ENCODE results near the gene C20orf141. TPM values are rescaled to one million over a fixed set of nuclear protein-coding genes. Genes with fewer than 3 reads are reported as not detected.
"Not testable (repeated sequence)": the region's sequence is repeated elsewhere in the genome, so short reads cannot be mapped to it uniquely, and the experiment has no call there.

The C20orf141 gene
- total RNA-seq, 1 donor from 2014 or later: not detected

DNA sequence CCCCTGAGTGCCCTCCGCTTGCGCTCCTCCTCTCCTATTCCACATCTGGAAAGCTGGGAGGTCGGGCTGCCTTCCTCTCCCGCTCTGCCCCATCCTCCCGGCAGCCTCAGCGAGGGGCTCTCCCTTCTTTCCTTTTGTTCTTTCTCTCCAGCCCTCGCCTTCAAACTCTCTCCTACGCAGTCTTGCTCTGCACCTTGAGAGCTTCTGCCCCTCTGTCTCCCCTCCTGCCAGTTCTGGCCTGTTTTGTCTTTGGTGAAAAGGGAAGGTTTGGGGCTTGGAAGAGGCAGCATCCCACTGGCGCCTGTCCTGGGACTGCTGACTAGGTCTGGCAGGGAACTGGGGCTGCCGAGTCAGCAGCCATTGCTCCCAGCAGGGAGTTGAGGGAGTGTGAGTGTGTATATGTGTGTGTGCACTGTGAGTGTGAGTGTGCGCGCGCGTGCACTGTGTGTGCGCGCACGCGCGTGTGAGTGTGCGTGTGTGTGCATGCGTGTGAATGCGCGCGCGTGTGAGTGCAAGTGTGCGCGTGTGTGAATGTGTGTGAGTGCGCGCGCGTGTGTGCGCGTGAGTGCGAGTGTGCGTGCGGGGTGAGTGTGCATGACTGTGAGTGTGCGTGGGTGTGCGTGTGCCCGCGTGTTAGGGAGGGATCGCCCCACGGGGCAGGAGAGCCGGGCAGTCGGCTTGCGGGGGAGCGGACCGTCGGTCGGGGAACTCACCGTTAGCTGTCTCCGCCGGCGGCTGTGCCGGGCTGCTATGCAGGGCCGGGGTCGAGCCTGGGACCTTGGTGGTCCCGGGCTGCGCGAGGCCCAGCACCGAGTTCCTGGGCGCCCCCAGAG is 14.9 kb upstream of the C20orf141 start:
- no peak for DNase-seq (ENCODE audit: low read depth)

DNA sequence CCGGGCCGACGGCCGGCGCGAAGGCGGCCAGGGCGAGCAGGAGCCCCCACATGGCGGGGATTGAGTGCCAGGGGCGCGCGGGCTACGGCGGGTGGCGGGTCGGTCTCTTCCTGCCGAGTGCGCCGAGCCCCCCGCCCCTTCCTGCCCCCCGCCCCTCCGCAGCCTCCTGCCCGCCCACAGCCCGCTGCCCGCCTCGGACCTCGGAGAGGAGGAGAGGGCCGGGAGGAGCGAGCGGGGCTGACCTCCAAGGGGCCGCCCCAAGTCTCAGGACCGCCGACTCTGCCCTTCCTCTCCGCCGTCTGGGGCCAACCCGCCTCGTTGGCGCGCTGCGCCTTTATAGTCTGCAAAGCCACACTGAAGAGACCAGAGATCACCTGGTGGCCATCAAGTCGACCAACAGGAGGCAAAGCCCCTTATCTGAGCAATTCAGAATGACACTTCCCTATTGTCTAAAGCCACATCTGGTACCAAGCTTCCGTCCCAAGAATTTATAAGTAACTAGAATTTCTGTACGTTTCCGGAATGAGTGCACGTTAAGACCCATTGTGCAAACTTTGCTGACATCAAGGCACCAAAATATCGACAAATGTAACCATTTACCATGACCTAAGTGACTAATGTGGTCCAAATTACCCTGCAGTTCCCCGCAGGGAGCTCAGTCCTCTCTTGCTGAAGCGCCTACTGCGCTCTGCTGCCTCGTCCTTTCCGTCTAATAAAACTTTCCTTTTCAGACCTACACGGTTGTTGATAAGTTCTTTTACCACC is 14.1 kb upstream of the C20orf141 start, which contains the start of gene CPXM1:
CPXM1 (minus strand) TSS at position 107 of the 765 bp plus-strand sequence; CDS start at position 52, 55 bp downstream.
- DNase-seq (ENCODE audit: low read depth): no peak

DNA sequence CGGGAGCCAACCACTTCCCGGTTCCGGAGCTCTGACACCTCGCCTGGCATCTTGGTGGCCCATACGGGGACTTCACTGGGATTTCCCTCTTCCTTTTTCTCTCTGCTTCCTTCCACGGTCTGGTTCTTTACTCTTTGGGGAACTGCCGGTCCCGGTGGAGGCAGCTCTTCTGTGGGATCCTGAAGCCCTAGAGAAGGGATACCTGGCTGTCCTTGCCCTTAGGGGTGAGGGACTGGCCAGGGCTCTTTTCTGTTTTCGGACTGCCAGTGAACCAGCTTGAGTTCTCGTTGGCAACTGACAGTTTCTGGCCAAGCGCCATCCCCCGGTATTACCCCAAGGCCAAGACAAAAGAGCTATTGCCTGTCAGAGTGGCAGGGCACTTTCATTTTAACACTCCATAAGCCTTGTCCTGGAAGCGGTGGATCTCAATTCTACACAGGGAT is 13.5 kb upstream of the C20orf141 start:
- DNase-seq (ENCODE audit: low read depth): no peak

DNA sequence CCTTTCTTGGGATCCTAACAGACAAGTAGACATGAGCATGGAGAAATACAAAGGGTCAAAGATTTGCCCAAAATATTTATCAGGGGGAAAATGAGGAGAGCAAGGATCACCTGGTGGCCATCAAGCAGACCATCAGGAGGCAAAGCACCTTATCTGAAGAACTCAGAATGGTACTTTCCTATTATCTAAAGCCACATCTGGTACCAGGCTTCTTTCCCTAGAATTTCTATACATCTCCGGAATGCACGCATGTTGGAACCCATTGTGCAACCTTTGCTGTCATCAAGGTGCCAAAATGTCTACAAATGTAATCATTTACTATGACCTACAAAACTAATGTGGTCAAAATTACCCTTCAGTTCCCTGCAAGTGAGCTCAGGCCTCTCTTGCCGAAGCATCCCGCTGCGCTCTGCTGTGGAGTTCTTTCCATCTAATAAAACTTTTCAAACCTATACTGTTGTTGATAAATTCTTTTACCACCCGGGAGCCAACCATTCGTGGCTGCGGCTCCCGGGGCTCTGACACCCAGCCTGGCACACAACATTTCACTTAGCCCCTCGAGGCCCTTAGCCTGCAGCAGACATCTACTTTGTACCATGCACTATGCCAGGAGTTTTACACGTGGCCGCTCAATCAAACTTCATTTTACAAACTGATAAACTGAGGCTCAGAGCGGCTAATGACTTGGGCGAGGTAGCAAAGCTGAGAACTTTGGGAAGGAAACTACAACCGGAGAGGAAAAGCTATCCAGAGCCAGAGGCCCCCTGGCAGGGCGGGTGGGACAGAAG is 10.6 kb upstream of the C20orf141 start:
- DNase-seq (ENCODE audit: low read depth): no peak

DNA sequence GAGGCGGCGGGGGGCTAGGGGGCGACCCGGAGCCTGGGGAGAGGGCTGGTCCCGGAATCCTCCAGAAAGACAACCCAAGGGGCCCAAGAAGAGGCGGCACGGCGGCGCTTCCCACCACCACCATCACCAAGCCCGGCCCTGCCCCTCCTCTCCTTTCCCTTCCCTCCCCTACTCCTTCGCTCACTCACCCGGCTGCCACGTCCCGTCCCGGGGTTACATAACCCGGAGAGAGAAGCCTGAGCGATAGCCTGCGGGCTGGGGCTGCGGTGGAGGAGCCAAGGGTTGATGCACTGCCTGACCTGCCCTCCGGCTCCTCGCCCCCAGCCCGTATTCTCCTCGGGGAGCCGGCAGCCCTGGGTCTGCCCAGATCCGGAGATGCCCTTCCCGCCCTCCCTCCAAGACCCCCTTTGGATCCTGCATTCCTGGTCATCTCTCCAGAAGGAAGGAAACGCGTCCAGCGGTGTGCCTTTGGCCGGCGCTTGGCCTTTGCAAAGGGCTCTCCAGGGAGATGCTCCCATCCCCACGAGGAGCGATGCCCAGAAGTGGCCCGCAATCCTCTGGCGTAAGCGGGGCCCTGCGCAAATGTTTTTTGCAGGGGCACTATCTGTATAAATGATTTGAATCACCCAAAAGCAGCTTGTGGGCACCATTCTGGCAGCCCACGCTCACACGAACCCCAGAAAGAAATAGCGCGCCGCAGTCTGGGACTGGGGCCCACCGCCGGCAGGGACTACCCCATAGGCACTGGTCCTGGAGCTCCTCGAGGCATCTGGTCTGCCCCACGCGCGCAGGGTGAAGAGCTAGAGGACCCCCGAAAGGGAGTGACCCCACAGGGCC is 9.7 kb upstream of the C20orf141 start:
- no peak for DNase-seq (ENCODE audit: low read depth)

DNA sequence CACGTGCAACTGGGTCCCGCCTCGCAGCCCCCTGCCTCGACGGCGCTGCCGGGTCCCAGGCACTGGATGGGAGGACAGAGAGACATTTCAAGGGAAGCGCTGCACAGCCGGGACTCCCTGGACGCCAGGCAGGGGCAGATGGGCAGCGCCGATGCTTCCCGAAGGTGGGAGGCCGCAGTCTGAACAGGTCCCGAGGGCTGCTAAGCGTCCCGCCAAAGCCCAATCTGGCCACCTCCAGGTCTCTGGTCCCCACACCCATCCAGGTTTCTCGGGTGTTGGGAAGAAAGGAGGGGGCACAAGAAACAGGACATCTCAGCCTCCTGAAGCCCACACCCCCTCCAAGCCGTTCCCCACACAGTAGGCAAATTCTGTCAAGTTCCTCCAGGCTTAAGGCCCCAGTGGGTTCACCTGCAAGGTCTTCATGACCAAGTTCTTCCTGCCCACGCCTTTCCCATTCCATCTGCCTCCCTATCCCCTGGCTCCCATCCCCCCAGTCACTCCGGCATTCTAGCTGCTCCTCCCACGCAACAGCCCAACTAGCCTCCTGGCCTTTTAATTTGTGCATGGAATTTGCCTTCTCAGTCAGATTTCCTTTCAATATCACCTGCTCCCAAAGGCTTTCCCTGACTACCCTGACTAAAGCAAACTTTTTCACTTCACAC is 9.0 kb upstream of the C20orf141 start:
- no peak for DNase-seq (ENCODE audit: low read depth)

DNA sequence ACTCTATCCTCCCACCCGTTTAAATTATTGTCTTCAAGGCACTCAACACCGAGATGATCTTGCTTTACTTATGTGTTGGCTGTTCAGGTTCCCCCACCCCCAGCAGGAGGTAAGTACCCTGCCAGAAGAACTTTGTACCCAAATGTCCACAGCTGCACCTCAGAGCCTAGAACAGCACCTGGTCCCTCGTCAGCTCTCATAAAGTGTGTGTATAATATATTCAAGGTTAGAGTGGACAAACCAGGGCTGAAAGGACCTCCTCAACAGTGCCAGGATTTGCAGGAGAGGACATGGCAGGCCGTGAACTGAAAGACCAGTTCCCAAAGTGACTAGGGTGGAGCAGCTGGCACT is 8.5 kb upstream of the C20orf141 start:
- DNase-seq (ENCODE audit: low read depth): no peak

DNA sequence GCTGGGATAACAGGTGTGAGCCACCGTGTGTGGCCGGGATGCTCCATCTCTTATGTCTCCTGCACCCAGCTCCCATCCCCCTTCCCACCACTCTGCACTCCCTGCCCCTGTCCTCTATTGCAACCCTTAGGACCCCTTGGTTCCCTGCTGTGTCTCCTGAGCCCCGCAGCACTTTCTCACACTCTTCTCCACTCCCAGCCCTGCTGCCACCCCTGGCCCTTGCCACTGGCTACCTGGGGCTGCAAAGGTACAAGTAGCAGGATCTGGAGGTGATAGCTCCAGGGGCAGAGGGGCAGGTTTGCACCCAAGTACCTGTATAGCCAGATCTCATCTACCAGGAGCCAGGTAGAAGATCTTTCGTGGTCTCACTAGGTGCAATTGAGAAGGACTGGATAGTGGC is 7.8 kb upstream of the C20orf141 start:
- DNase-seq (ENCODE audit: low read depth): no peak

DNA sequence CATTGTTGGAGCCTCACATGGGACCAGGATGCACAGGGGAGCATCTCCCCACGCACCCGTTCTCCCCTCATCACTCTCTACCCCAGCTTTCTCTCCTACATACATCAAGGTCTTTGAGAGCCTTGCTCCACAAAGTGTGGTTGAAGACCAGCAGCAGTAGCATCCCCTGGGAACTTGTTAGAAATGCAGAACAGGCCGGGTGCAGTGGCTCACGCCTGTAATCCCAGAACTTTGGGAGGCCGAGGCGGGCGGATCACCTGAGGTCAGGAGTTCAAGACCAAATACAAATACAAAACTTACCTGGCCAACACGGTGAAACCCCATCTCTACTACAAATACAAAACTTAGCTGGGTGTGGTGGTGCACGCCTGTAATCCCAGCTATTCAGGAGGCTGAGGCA is 6.9 kb upstream of the C20orf141 start:
- not testable (repeated sequence) for DNase-seq (ENCODE audit: low read depth)

DNA sequence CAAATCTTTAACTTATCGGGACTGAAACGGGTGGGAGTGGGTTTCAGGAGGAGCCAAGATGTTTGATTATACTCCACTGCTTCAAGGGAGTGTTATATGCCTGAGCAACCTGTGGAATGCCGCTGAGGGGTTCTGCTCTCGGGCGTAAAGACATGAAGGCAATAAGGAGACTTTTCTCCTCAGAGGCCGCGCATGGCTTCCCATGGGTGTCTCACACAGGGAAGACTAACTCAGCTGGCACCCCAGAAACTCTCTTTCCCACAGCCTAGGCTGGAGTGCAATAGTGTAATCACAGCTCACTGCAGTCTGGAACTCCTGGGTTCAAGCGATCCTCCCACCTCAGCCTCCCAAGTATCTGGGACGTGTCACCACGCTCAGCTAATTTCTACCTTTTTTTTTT is 5.1 kb upstream of the C20orf141 start:
- no peak for DNase-seq (ENCODE audit: low read depth)

DNA sequence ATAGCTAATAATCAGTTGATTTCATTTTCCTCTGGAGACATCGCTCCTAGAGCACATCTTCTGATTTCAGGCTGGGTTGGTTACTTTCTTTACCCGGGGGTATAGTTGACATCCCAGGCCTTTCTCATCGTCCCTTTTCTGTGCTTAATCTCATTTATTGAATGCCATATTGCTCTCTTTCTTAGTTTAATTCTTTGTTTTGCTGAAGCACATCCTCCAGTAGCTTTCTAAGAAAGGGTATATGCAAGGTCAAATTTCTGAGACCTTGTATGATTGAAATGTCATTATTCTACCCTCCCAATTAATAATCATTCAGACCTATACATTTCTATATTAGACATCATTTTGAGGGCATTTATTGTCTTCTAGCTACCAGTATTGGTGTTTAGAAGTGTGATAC is 2.6 kb upstream of the C20orf141 start:
- no peak for DNase-seq (ENCODE audit: low read depth)

DNA sequence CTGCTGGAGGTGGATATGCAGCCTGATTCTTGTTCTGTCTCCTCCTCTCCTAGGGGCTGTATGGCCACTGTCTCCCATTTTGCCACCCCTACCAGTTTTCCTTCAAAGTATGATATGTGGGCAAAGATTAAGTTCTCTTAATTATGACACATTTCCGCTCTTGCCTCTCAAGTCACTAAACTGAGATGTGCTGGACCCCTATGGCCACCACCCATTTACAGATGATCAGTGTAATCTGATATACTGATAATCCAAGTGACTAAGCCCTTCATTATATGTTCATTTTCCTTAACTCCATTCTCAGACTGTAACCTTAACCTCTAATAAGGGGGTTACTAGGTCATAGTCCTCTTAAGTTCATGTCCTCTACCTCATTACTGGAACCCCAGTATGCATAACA is 711 bp upstream of the C20orf141 start:
- DNase-seq (ENCODE audit: low read depth): no peak

DNA sequence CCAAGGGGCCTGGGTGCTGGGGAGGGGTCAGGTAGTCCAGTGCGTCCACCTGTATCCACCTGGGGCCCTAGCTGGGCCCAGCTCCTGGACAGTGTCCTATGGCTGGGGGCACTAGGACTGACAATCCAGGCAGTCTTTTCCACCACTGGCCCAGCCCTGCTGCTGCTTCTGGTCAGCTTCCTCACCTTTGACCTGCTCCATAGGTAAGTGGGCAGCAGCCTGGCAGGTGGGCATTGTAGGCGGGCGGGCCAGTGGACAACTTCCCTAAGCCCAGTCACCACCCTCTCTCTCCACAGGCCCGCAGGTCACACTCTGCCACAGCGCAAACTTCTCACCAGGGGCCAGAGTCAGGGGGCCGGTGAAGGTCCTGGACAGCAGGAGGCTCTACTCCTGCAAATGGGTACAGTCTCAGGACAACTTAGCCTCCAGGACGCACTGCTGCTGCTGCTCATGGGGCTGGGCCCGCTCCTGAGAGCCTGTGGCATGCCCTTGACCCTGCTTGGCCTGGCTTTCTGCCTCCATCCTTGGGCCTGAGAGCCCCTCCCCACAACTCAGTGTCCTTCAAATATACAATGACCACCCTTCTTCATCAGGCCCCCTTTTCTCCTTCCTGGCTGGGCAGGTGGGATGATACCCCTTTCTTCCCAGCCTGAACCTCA is 584 bp downstream of the C20orf141 start:
- no peak for DNase-seq (ENCODE audit: low read depth)

DNA sequence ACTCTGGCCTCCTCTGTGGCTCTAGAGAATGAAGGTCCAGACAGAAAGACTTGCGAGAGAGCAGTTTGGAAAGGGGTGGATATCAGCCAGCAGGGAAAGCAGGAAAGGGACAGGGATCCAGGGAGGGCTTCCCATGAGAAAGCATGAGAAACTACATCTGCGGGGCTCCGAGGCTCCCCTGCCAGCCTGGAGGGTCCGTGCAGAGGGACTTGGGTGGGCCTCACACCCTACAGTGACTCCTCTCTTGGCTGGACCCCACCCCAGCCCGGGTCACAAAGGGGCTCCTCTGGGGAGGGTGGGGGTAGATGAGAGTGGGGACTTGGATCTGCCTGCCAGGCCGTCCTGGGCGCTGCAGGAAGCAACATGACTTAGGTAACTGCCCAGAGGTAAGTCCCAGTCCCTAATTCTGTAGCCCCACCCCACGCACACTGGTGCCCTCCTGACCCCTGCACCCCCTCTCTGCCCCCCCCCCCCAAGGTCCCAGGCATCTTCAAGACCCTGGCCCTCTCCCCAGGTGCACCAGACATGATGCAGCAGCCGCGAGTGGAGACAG is 1.3 kb downstream of the C20orf141 start, which contains the start of gene TMEM239:
TMEM239 (plus strand) TSS at position 335 of the 553 bp plus-strand sequence; CDS start at position 526, 191 bp downstream.
- no peak for DNase-seq (ENCODE audit: low read depth)

DNA sequence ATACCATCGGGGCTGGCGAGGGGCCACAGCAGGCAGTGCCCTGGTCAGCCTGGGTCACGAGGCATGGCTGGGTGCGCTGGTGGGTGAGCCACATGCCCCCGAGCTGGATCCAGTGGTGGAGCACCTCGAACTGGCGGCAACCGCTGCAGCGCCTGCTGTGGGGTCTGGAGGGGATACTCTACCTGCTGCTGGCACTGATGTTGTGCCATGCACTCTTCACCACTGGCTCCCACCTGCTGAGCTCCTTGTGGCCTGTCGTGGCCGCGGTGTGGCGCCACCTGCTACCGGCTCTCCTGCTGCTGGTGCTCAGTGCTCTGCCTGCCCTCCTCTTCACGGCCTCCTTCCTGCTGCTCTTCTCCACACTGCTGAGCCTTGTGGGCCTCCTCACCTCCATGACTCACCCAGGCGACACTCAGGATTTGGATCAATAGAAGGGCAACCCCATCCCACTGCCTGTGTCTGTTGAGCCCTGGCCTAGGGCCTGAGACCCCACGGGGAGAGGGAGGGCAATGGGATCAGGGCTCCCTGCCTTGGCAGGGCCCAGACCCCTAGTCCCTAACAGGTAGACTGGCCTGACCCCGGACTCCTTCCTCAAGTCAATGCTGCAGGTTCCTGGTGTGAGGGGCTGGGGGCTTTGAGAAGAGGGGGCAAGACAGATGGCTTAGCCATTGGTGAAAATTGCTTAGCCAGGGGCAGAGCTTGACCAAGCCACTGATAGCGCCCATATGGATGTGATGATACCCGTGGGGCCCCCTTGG is 2.0 kb downstream of the C20orf141 start:
- DNase-seq (ENCODE audit: low read depth): no peak

DNA sequence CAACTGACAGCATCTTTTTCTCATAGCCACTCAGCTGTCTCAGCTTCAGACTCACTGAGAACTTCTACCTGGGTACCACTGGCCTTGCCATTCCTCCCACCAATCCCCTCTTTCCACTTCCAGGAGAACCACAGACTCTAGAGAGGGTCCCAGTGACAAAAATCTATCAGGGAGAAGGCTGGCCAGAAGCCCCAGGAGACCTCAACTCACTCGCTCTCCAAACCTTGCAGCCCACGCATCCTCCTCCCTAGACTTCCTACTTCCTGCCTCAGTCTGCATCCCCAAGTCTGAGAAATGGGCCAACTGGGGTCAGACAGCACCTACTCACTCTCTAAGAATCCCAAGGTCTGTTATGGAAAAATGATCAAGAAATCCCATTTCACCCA is 2.5 kb downstream of the C20orf141 start:
- no peak for DNase-seq (ENCODE audit: low read depth)

DNA sequence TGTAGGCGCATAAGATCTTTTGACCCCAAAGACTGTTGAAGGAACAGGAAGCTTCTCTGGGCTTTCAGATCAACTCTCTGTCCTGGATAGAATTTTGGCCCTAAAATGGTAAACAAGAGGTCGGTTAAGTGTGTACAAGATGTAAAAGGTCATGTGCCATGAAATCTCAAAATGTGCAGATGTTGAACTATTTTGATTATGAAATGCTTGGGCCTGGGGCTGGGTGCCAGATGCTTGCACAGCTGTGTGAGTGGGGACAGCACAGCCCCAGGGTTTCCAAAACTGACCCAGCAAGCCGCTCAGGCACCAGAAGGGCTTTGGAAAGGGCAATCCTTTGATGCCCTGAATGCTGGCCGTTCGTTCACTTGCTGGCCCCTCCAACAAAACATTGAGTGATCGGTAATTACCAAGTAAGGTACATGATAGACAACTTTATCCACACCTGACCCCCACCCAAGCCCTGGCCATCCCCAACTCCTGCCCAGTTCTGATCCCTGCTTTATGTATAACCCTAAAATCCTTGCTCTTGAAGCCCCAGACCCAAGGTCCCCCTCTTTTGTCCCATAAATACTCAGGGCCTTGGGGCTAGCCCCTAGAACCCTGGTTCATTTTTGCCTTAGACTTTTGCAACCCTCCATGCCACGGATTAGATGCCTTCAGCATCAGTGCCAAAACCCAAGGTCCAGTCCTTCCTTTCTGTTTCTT is 3.3 kb downstream of the C20orf141 start:
- no peak for DNase-seq (ENCODE audit: low read depth)
